Muscle of leg (tissue), 11 donors: ENCODE results near the gene RXRB. TPM values are rescaled to one million over a fixed set of nuclear protein-coding genes. Genes with fewer than 3 reads are reported as not detected.
"Not testable (repeated sequence)": the region's sequence is repeated elsewhere in the genome, so short reads cannot be mapped to it uniquely, and the experiment has no call there.

Source experiments
- DNase-seq: peaks from one replicate; pipeline ENCODE4 v3.0.0; 2013
- H3K27ac ChIP-seq: one replicate; pipeline ENCODE4 v1.5.1; 2013; ENCODE audit warnings: mild to moderate bottlenecking, low read length, control low read depth
- H3K27me3 ChIP-seq: one replicate; pipeline ENCODE4 v1.6.1; 2013; ENCODE audit warnings: low read length; ENCODE audit not compliant: control insufficient read depth, insufficient read depth
- H3K36me3 ChIP-seq: one replicate; pipeline ENCODE4 v1.6.1; 2013; ENCODE audit warnings: low read length; ENCODE audit not compliant: control insufficient read depth, insufficient read depth
- H3K4me1 ChIP-seq: one replicate; pipeline ENCODE4 v1.6.1; 2013; ENCODE audit warnings: low read length; ENCODE audit not compliant: control insufficient read depth, insufficient read depth
- H3K4me3 ChIP-seq: one replicate; pipeline ENCODE4 v1.5.1; 2013; ENCODE audit warnings: low read length, control low read depth
- H3K9me3 ChIP-seq: replicated peaks from 2 replicates; pipeline ENCODE4 v1.6.1; 2013; ENCODE audit warnings: low read depth, low read length; ENCODE audit not compliant: control insufficient read depth
- WGBS: methylation state at CpG from one replicate; pipeline ENCODE4 v1.1.5; 2013; ENCODE audit warnings: missing lambda C conversion rate; ENCODE audit not compliant: insufficient coverage; 5-methylcytosine and 5-hydroxymethylcytosine counted together
- polyA plus RNA-seq, 8 donors: library from polyadenylated mRNA; unstranded; fragments of 120-200 nt; gene quantifications; one replicate each; pipeline versions ENCODE4 v1.2.1 to v1.2.3, GENCODE V29; 2013; ENCODE audit warnings: inconsistent platforms in 1 of 8, low replicate concordance in 1 of 8; ENCODE audit not compliant: insufficient read length in 8 of 8, insufficient read depth in 1 of 8
- total RNA-seq: library from RNA; stranded (reverse); fragments of 120-200 nt; gene quantifications from one replicate; pipeline ENCODE4 v1.2.4, GENCODE V29; 2013

RXRB gene
- total and polyA plus RNA-seq, 9 donors: 22.9 to 44.4 (median 39.6) TPM

- no peak for DNase-seq
- no peaks in the 10 kb centered on the region for H3K9me3 ChIP-seq
- H3K27me3 ChIP-seq: peaks cover 2% of the 10 kb centered on the region
- no peak overlapping the region for H3K4me3 ChIP-seq
- 82% methylated on average over 6 of the region's 6 CpGs for WGBS
- no peaks in the 10 kb centered on the region for H3K36me3 ChIP-seq
- no peak overlapping the region for H3K27ac ChIP-seq
- H3K4me1 ChIP-seq: peaks cover 8% of the 10 kb centered on the region
These were observed 36.4 kb upstream of the RXRB start for GRCh38 chr6:33236852-33237251.

GRCh38 chr6:33236328-33236727 is 35.9 kb upstream of the RXRB start:
- no peak overlapping the region for H3K27ac ChIP-seq
- DNase-seq: no peak
- H3K9me3 ChIP-seq: no peaks in the 10 kb centered on the region
- H3K27me3 ChIP-seq: peaks cover 2% of the 10 kb centered on the region
- H3K4me3 ChIP-seq: no peak overlapping the region
- H3K4me1 ChIP-seq: peaks cover 8% of the 10 kb centered on the region
- H3K36me3 ChIP-seq: no peaks in the 10 kb centered on the region

- H3K4me3 ChIP-seq: no peak overlapping the region
- H3K4me1 ChIP-seq: peaks cover 8% of the 10 kb centered on the region
- H3K27me3 ChIP-seq: peaks cover 2% of the 10 kb centered on the region
- no peak for DNase-seq
- WGBS: 5% methylated on average over 6 of the region's 6 CpGs
- no peaks in the 10 kb centered on the region for H3K9me3 ChIP-seq
- no peaks in the 10 kb centered on the region for H3K36me3 ChIP-seq
- H3K27ac ChIP-seq: no peak overlapping the region
These were observed 34.8 kb upstream of the RXRB start for GRCh38 chr6:33235221-33235634.

GRCh38 chr6:33226503-33227120 is 26.1 kb upstream of the RXRB start:
- not testable (repeated sequence) for H3K27ac ChIP-seq, DNase-seq, H3K4me3 ChIP-seq, H3K9me3 ChIP-seq, H3K36me3 ChIP-seq, H3K4me1 ChIP-seq
- H3K27me3 ChIP-seq: peaks cover 22% of the 10 kb centered on the region
- no CpG with 5 or more reads among the region's 14 CpGs for WGBS

GRCh38 chr6:33217681-33218080 is 17.2 kb upstream of the RXRB start:
- Histone ChIP-seq H3K4me3 (no peak overlapping the region), H3K27ac (no peak overlapping the region), H3K36me3 (no peaks in the 10 kb centered on the region), H3K27me3 (peaks cover 23% of the 10 kb centered on the region), H3K9me3 (no peaks in the 10 kb centered on the region), H3K4me1 (peaks cover 14% of the 10 kb centered on the region)
- no peak for DNase-seq
- 36% methylated on average over 1 of the region's 3 CpGs for WGBS

- Histone ChIP-seq H3K4me1 (peaks cover 18% of the 10 kb centered on the region), H3K27me3 (peaks cover 23% of the 10 kb centered on the region), H3K4me3 (no peak overlapping the region), H3K36me3 (peaks cover 3% of the 10 kb centered on the region), H3K27ac (no peak overlapping the region), H3K9me3 (no peaks in the 10 kb centered on the region)
- DNase-seq: no peak
- WGBS: no CpG with 5 or more reads among the region's 6 CpGs
These were observed 16.8 kb upstream of the RXRB start for GRCh38 chr6:33217246-33217645.

- no peak overlapping the region for H3K4me3 ChIP-seq
- H3K4me1 ChIP-seq: peaks cover 21% of the 10 kb centered on the region
- H3K27me3 ChIP-seq: peaks cover 23% of the 10 kb centered on the region
- H3K27ac ChIP-seq: no peak overlapping the region
- H3K9me3 ChIP-seq: no peaks in the 10 kb centered on the region
- WGBS: 79% methylated on average over 2 of the region's 4 CpGs
- no peak for DNase-seq
- peaks cover 12% of the 10 kb centered on the region for H3K36me3 ChIP-seq
These were observed 15.7 kb upstream of the RXRB start for GRCh38 chr6:33216117-33216649.

GRCh38 chr6:33215271-33216116 is 15.0 kb upstream of the RXRB start:
- DNase-seq: no peak
- H3K27me3 ChIP-seq: peaks cover 23% of the 10 kb centered on the region
- H3K4me1 ChIP-seq: peaks cover 21% of the 10 kb centered on the region
- no peak overlapping the region for H3K27ac ChIP-seq
- no peaks in the 10 kb centered on the region for H3K9me3 ChIP-seq
- WGBS: 65% methylated on average over 3 of the region's 9 CpGs
- H3K36me3 ChIP-seq: peaks cover 12% of the 10 kb centered on the region
- no peak overlapping the region for H3K4me3 ChIP-seq

GRCh38 chr6:33213989-33214335 is 13.5 kb upstream of the RXRB start:
- H3K27ac ChIP-seq: no peak overlapping the region
- 15% methylated on average over 9 of the region's 9 CpGs for WGBS
- H3K4me1 ChIP-seq: peaks cover 23% of the 10 kb centered on the region
- peaks cover 20% of the 10 kb centered on the region for H3K27me3 ChIP-seq
- H3K36me3 ChIP-seq: peaks cover 21% of the 10 kb centered on the region
- H3K4me3 ChIP-seq: peak overlapping the region; percentile 39
- DNase-seq: no peak
- no peaks in the 10 kb centered on the region for H3K9me3 ChIP-seq

GRCh38 chr6:33213166-33213988 is 12.9 kb upstream of the RXRB start:
- H3K27me3 ChIP-seq: peaks cover 20% of the 10 kb centered on the region
- no peaks in the 10 kb centered on the region for H3K9me3 ChIP-seq
- peaks cover 25% of the 10 kb centered on the region for H3K4me1 ChIP-seq
- H3K4me3 ChIP-seq: peak overlapping the region; percentile 39
- under 1% methylated on average over 33 of the region's 43 CpGs for WGBS
- H3K27ac ChIP-seq: peak overlapping the region; percentile 24
- DNase-seq: peak; percentile 53
- H3K36me3 ChIP-seq: peaks cover 21% of the 10 kb centered on the region
